ENCODE results near the gene THSD4. TPM values are rescaled to one million over a fixed set of nuclear protein-coding genes. Genes with fewer than 3 reads are reported as not detected.

THSD4 gene
- total RNA-seq, 1 donor from 2014 or later: 2.5 TPM

- peak overlapping the region; percentile 54 for H3K4me2 ChIP-seq (ENCODE audit: low read length)
- peaks cover 5% of the 10 kb centered on the region for H3K27me3 ChIP-seq (ENCODE audit: insufficient read depth, low read length)
- DNase-seq (ENCODE audit: low read depth): peak; percentile 96
- Mint-ChIP-seq H3K27me3 (ENCODE audit: low read depth, unreplicated experiment) (peaks cover 2% of the 10 kb centered on the region), H3K36me3 (ENCODE audit: low read depth, unreplicated experiment) (no peaks in the 10 kb centered on the region), H3K4me3 (ENCODE audit: unreplicated experiment) (no peak overlapping the region), H3K27ac (ENCODE audit: unreplicated experiment) (no peak overlapping the region), H3K9me3 (ENCODE audit: unreplicated experiment) (peaks cover 3% of the 10 kb centered on the region), H3K4me1 (ENCODE audit: low read depth, unreplicated experiment) (peaks cover 16% of the 10 kb centered on the region)
- no peaks in the 10 kb centered on the region for H3K79me2 ChIP-seq (ENCODE audit: insufficient read depth, low read length)
- H2AFZ ChIP-seq (ENCODE audit: low read depth, low read length): no peak overlapping the region
- peak; percentile 89 for FAIRE-seq
- TF ChIP-seq EZH2 (IDR thresholded peaks at IDR 0.05; ENCODE audit: insufficient read depth, low read length): no peak
- no peak for TF ChIP-seq CTCF (IDR thresholded peaks at IDR 0.05; ENCODE audit: insufficient read depth, low read depth, low read length)
- H3K4me3 ChIP-seq (ENCODE audit: insufficient read depth, low read depth, low read length): no peak overlapping the region
- peaks cover 5% of the 10 kb centered on the region for H4K20me1 ChIP-seq (ENCODE audit: insufficient read depth, low read length)
- no peak overlapping the region for H3K27ac ChIP-seq (ENCODE audit: low read depth, low read length)
- no peaks in the 10 kb centered on the region for H3K36me3 ChIP-seq (ENCODE audit: insufficient read depth, low read length)
- no peak overlapping the region for H3K9ac ChIP-seq (ENCODE audit: low read length)
- peaks cover 2% of the 10 kb centered on the region for H3K9me3 ChIP-seq (ENCODE audit: insufficient read depth, low read depth, low read length)
- peaks cover 9% of the 10 kb centered on the region for H3K4me1 ChIP-seq (ENCODE audit: insufficient read depth, low read length)
Measured at GRCh38 chr15:71559098-71559497, 443.8 kb downstream of the THSD4 start.

- FAIRE-seq (no peak), DNase-seq (ENCODE audit: low read depth) (peak; percentile 52)
- H3K9me3 Mint-ChIP-seq (ENCODE audit: unreplicated experiment): peaks cover 3% of the 10 kb centered on the region
- Histone ChIP-seq H3K4me3 (ENCODE audit: insufficient read depth, low read depth, low read length) (no peak overlapping the region), H3K9ac (ENCODE audit: low read length) (no peak overlapping the region), H3K79me2 (ENCODE audit: insufficient read depth, low read length) (no peaks in the 10 kb centered on the region), H4K20me1 (ENCODE audit: insufficient read depth, low read length) (peaks cover 5% of the 10 kb centered on the region), H3K4me2 (ENCODE audit: low read length) (peak overlapping the region; percentile 54), H3K9me3 (ENCODE audit: insufficient read depth, low read depth, low read length) (peaks cover 2% of the 10 kb centered on the region), H3K4me1 (ENCODE audit: insufficient read depth, low read length) (peaks cover 9% of the 10 kb centered on the region), H3K27me3 (ENCODE audit: insufficient read depth, low read length) (peaks cover 8% of the 10 kb centered on the region), H3K36me3 (ENCODE audit: insufficient read depth, low read length) (no peaks in the 10 kb centered on the region), H2AFZ (ENCODE audit: low read depth, low read length) (no peak overlapping the region), H3K27ac (ENCODE audit: low read depth, low read length) (no peak overlapping the region)
- H3K4me1 Mint-ChIP-seq (ENCODE audit: low read depth, unreplicated experiment): peaks cover 16% of the 10 kb centered on the region
- peaks cover 2% of the 10 kb centered on the region for H3K27me3 Mint-ChIP-seq (ENCODE audit: low read depth, unreplicated experiment)
- no peak overlapping the region for H3K27ac Mint-ChIP-seq (ENCODE audit: unreplicated experiment)
- no peak for TF ChIP-seq EZH2 (IDR thresholded peaks at IDR 0.05; ENCODE audit: insufficient read depth, low read length)
- no peak for TF ChIP-seq CTCF (IDR thresholded peaks at IDR 0.05; ENCODE audit: insufficient read depth, low read depth, low read length)
- no peaks in the 10 kb centered on the region for H3K36me3 Mint-ChIP-seq (ENCODE audit: low read depth, unreplicated experiment)
- no peak overlapping the region for H3K4me3 Mint-ChIP-seq (ENCODE audit: unreplicated experiment)
Measured at GRCh38 chr15:71559616-71560015, 444.3 kb downstream of the THSD4 start.

- Histone ChIP-seq H3K79me2 (ENCODE audit: insufficient read depth, low read length) (no peaks in the 10 kb centered on the region), H3K4me3 (ENCODE audit: insufficient read depth, low read depth, low read length) (no peak overlapping the region), H3K4me1 (ENCODE audit: insufficient read depth, low read length) (peaks cover 9% of the 10 kb centered on the region), H3K27ac (ENCODE audit: low read depth, low read length) (peak overlapping the region; percentile 4), H4K20me1 (ENCODE audit: insufficient read depth, low read length) (peaks cover 5% of the 10 kb centered on the region), H3K27me3 (ENCODE audit: insufficient read depth, low read length) (peaks cover 22% of the 10 kb centered on the region), H3K9ac (ENCODE audit: low read length) (no peak overlapping the region), H3K4me2 (ENCODE audit: low read length) (peak overlapping the region; percentile 26), H3K36me3 (ENCODE audit: insufficient read depth, low read length) (no peaks in the 10 kb centered on the region), H3K9me3 (ENCODE audit: insufficient read depth, low read depth, low read length) (no peaks in the 10 kb centered on the region), H2AFZ (ENCODE audit: low read depth, low read length) (no peak overlapping the region)
- no peak for TF ChIP-seq EZH2 (IDR thresholded peaks at IDR 0.05; ENCODE audit: insufficient read depth, low read length)
- TF ChIP-seq CTCF (IDR thresholded peaks at IDR 0.05; ENCODE audit: insufficient read depth, low read depth, low read length): no peak
- H3K4me3 Mint-ChIP-seq (ENCODE audit: unreplicated experiment): no peak overlapping the region
- no peaks in the 10 kb centered on the region for H3K36me3 Mint-ChIP-seq (ENCODE audit: low read depth, unreplicated experiment)
- FAIRE-seq: peak; percentile 34
- H3K27me3 Mint-ChIP-seq (ENCODE audit: low read depth, unreplicated experiment): peaks cover 2% of the 10 kb centered on the region
- H3K27ac Mint-ChIP-seq (ENCODE audit: unreplicated experiment): no peak overlapping the region
- peak; percentile 71 for DNase-seq (ENCODE audit: low read depth)
- peaks cover 3% of the 10 kb centered on the region for H3K9me3 Mint-ChIP-seq (ENCODE audit: unreplicated experiment)
- peaks cover 16% of the 10 kb centered on the region for H3K4me1 Mint-ChIP-seq (ENCODE audit: low read depth, unreplicated experiment)
Measured at GRCh38 chr15:71562251-71562650, 447.0 kb downstream of the THSD4 start.
